ENCODE measurements around the gene SLAMF6. TPM values are rescaled to one million over a fixed set of nuclear protein-coding genes. Genes with fewer than 3 reads are reported as not detected.

Gene SLAMF6
- total and polyA plus RNA-seq, 2 donors (not counting 1 experiment from before 2014, with no cell fraction given): not detected

- no peaks in the 10 kb centered on the region for H3K4me1 ChIP-seq (ENCODE audit: control insufficient read depth, extremely low read depth, insufficient read depth, low read length)
- H4K20me1 ChIP-seq (ENCODE audit: control insufficient read depth, extremely low read depth, insufficient read depth, low read length): no peaks in the 10 kb centered on the region
- no peak overlapping the region for H3K9ac ChIP-seq (ENCODE audit: insufficient read depth, low read length)
- H3K79me2 ChIP-seq (ENCODE audit: control insufficient read depth, insufficient read depth, low read length): no peaks in the 10 kb centered on the region
- H3K27ac ChIP-seq (ENCODE audit: insufficient read depth, low read length): no peak overlapping the region
- H3K9me3 ChIP-seq (ENCODE audit: control insufficient read depth, insufficient read depth, low read depth, low read length): no peaks in the 10 kb centered on the region
- H3K4me2 ChIP-seq (ENCODE audit: extremely low read depth, insufficient read depth, low read length): no peak overlapping the region
- no peak for DNase-seq (ENCODE audit: low read depth in 2 of 2)
- no peaks in the 10 kb centered on the region for H3K36me3 ChIP-seq (ENCODE audit: control insufficient read depth, insufficient read depth, low read length)
- no peak for TF ChIP-seq EZH2 (IDR thresholded peaks at IDR 0.05; ENCODE audit: low read length, missing control alignments)
- no peak overlapping the region for H2AFZ ChIP-seq (ENCODE audit: low read length)
- H3K4me3 ChIP-seq (replicated peaks in 1 of 4; ENCODE audit: control extremely low read depth in 1 of 4, insufficient read depth in 1 of 4, low read depth in 3 of 4, low read length in 4 of 4): no peak overlapping the region
- no peaks in the 10 kb centered on the region for H3K27me3 ChIP-seq (ENCODE audit: control insufficient read depth, insufficient read depth, low read length)
Observed at GRCh38 chr1:160472112-160472511, 50.9 kb downstream of the SLAMF6 start.

- H3K4me1 ChIP-seq (ENCODE audit: control insufficient read depth, extremely low read depth, insufficient read depth, low read length): no peaks in the 10 kb centered on the region
- no peak overlapping the region for H3K4me2 ChIP-seq (ENCODE audit: extremely low read depth, insufficient read depth, low read length)
- no peaks in the 10 kb centered on the region for H4K20me1 ChIP-seq (ENCODE audit: control insufficient read depth, extremely low read depth, insufficient read depth, low read length)
- no peaks in the 10 kb centered on the region for H3K36me3 ChIP-seq (ENCODE audit: control insufficient read depth, insufficient read depth, low read length)
- no peak overlapping the region for H3K9ac ChIP-seq (ENCODE audit: insufficient read depth, low read length)
- TF ChIP-seq EZH2 (IDR thresholded peaks at IDR 0.05; ENCODE audit: low read length, missing control alignments) (no peak), CTCF (conservative IDR thresholded peaks at IDR 0.05 in 1 of 2, IDR thresholded peaks at IDR 0.05 in 1 of 2; ENCODE audit: low read depth in 1 of 2, low read length in 2 of 2) (no peak)
- H3K27me3 ChIP-seq (ENCODE audit: control insufficient read depth, insufficient read depth, low read length): no peaks in the 10 kb centered on the region
- H3K27ac ChIP-seq (ENCODE audit: insufficient read depth, low read length): no peak overlapping the region
- no peaks in the 10 kb centered on the region for H3K9me3 ChIP-seq (ENCODE audit: control insufficient read depth, insufficient read depth, low read depth, low read length)
- H3K4me3 ChIP-seq (replicated peaks in 1 of 4; ENCODE audit: control extremely low read depth in 1 of 4, insufficient read depth in 1 of 4, low read depth in 3 of 4, low read length in 4 of 4): no peak overlapping the region
- no peaks in the 10 kb centered on the region for H3K79me2 ChIP-seq (ENCODE audit: control insufficient read depth, insufficient read depth, low read length)
- H2AFZ ChIP-seq (ENCODE audit: low read length): no peak overlapping the region
- no peak for DNase-seq (ENCODE audit: low read depth in 2 of 2)
Observed at GRCh38 chr1:160471253-160471652, 51.8 kb downstream of the SLAMF6 start.

GRCh38 chr1:160467576-160467975 lies 55.5 kb downstream of the SLAMF6 start:
- no peak overlapping the region for H3K9ac ChIP-seq (ENCODE audit: insufficient read depth, low read length)
- no peak for DNase-seq (ENCODE audit: low read depth in 2 of 2)
- no peaks in the 10 kb centered on the region for H3K36me3 ChIP-seq (ENCODE audit: control insufficient read depth, insufficient read depth, low read length)
- TF ChIP-seq EZH2 (IDR thresholded peaks at IDR 0.05; ENCODE audit: low read length, missing control alignments) (no peak), CTCF (conservative IDR thresholded peaks at IDR 0.05 in 1 of 2, IDR thresholded peaks at IDR 0.05 in 1 of 2; ENCODE audit: low read depth in 1 of 2, low read length in 2 of 2) (no peak)
- no peaks in the 10 kb centered on the region for H3K27me3 ChIP-seq (ENCODE audit: control insufficient read depth, insufficient read depth, low read length)
- H3K4me2 ChIP-seq (ENCODE audit: extremely low read depth, insufficient read depth, low read length): no peak overlapping the region
- no peak overlapping the region for H3K4me3 ChIP-seq (replicated peaks in 1 of 4; ENCODE audit: control extremely low read depth in 1 of 4, insufficient read depth in 1 of 4, low read depth in 3 of 4, low read length in 4 of 4)
- no peaks in the 10 kb centered on the region for H4K20me1 ChIP-seq (ENCODE audit: control insufficient read depth, extremely low read depth, insufficient read depth, low read length)
- no peaks in the 10 kb centered on the region for H3K4me1 ChIP-seq (ENCODE audit: control insufficient read depth, extremely low read depth, insufficient read depth, low read length)
- H3K79me2 ChIP-seq (ENCODE audit: control insufficient read depth, insufficient read depth, low read length): no peaks in the 10 kb centered on the region
- no peaks in the 10 kb centered on the region for H3K9me3 ChIP-seq (ENCODE audit: control insufficient read depth, insufficient read depth, low read depth, low read length)
- H2AFZ ChIP-seq (ENCODE audit: low read length): no peak overlapping the region
- no peak overlapping the region for H3K27ac ChIP-seq (ENCODE audit: insufficient read depth, low read length)
